GM19395 (cell line): ENCODE measurements around the gene NCL.
"Not testable (repeated sequence)": the region's sequence is repeated elsewhere in the genome, so short reads cannot be mapped to it uniquely, and the experiment has no call there.

Source experiments
- ATAC-seq: cut with Tn5 transposase; IDR thresholded peaks from one replicate; pipeline ENCODE4 v1.9.1; 2021; ENCODE audit warnings: mild to moderate bottlenecking, moderate library complexity; ENCODE audit not compliant: unreplicated experiment

The NCL gene

DNA sequence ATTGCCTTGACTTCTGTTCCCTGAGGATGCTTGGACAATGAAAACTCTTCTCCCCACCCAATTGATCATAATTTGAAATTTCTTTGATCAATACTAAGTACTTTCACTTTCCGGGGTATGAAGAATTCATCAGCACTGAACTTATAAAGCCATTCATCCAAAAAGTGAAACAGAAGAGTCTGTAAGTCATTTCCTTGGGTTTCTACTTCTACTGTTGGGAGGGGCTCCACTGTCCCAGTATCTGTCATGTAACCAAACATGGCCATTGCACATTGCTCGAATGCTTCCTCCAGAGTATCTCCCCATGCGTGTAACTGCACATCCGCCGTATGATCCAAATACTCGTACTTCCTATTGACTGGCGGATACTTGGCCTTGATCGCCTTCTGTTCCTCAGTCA is 30.3 kb downstream of the NCL start:
- ATAC-seq: no peak

DNA sequence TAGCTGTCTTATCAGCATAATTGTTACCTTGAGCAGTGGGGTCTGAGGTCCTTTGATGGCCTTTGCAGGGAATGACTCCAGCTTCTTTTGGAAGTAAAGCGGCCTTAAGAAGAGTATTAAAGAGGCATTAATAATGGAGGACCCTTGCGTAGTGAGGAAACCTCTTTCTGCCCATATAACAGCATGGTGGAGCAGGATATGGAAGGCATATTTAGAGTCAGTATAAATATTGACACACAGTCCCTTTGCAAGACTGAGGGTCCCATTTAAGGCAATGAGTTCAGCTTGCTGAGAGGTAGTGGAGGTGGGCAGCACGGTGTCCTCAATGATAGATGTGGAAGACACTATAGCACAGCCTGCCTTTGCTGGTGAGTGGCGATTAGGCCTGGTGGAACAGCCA is 32.7 kb downstream of the NCL start:
- no peak for ATAC-seq

DNA sequence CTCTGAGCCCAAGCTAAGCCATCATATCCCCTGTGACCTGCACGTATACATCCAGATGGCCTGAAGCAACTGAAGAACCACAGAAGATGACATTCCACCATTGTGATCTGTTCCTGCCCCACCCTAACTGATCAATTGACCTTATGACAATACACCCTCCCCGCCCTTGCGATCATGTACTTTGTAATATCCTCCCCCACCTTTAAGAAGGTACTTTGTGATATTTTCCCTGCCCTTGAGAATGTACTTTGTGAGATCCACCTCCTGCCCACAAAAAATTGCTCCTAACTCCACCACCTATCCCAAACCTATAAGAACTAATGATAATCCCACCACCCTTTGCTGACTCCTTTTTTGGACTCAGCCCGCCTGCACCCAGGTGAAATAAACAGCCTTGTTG is 33.8 kb downstream of the NCL start:
- not testable (repeated sequence) for ATAC-seq

DNA sequence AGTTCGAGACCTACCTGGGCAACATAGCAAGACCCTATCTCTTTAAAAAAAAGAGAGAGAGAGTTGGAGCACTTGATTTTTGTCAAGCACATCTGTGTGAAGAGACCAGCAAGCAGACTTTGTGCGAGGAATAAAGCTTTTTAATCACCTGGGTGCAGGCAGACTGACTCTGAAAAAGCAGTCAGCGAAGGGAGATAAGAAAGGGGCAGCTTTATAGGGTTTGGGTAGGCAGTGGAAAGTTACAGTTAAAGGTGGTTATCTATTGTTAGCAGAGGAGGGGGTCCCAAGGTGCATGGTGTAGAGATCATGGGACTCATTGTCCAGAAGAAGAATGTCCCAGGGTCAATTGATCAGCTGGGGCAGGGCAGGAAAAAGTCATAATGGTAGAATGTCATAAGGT is 34.4 kb downstream of the NCL start:
- no peak for ATAC-seq

DNA sequence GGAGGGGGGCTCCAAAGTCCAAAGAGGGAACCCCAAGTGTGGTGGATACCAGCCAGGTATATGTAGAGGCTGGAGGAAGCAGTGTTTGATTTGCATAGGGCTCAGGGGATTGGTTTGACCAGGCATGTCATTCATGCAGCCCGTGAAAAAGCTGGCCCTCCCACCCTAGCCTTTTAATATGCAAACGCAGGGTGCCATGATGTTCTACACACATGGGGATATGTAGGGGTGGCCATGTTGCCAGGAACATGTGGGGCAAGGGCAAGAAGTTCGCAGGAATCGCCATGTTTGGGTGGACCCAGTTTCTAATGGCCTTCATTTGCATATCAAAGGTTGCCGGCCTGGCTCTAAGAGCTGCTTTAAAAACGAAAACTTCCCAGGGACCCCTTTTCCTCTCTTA is 35.1 kb downstream of the NCL start:
- no peak for ATAC-seq

DNA sequence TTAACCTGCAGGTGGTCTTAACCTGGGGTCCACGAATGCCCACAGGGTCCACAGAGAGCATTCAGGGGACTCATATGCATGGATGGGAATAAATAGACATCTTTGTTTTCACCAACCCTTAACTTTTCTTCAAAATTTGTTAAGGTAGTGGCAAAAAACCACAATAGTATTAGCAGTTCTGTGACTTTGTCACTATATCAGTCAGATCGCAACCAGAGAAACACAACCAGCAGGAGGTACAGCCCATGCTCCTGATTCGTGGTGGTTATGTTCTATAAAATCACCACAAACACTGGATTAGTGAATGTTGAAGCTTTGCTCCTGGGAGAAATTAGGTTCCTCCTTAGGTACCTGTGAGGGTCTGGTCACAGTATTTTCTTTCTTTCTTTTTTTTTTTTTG is 37.2 kb downstream of the NCL start:
- ATAC-seq: no peak

DNA sequence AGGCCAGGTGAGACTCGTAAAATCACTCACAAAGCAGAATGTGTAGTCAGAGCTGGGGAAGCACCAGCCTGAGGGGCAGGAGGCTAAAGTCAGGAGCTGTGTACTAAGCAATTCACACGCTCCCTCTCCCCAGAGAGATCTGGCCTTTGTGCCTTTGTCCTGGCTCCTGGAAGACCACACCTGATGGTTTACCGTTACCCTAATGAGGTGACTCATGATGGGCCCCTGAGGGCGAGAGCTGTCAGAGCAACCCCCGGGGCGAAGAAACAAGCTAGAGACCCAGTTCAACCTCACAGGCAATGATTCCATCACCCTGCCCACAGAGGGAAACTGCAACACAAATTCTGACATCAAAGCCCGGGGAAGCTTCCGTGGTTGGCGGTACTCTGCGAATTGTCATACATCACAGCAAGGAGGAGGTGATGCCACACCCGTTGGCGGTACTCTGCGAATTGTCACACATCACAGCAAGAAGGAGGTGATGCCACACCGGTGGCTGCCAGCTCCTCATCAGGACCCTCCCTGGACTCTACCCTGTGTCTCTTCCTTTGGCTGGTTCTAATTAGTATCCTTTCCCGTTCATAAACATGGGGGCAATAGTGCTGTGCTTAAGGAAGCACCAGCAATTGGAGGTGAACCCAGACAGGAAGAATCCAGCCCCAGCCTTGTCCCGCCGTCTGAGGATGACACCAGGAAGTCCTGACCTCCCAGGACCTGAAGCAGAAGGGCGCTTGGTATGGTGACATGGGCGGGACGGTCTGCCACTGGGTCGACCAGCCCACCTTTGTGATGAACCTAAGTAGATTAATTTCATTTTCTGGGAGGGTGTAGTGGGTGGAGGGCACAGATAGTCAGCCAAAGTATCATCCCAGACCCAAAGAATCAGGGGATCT is 38.2 kb downstream of the NCL start:
- ATAC-seq: no peak

DNA sequence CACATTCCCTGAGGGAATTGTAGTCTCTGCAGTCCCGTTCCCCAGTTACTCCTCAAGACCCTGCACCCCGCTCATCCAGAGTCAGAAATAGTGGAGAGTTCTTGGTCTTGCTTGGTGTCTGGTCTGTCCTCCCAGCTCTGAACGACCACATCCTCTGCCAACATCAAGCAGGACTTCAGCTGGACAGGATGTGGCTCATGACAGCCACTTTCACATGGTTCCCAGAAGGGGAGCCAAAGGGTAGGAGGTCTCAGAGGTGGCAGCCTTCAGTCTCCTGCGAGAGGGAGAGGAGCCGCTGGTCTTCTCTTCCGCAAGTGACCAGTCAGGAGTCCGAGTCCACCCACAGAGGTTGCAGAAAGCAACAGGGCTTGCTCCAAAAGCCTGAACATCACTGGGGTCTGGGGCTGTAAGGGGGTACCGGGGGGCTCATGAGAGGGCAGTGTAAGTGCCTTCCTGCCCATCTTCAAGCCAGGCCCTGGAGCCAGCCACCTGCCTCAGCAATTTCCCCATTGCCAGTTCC is 38.9 kb downstream of the NCL start:
- no peak for ATAC-seq

DNA sequence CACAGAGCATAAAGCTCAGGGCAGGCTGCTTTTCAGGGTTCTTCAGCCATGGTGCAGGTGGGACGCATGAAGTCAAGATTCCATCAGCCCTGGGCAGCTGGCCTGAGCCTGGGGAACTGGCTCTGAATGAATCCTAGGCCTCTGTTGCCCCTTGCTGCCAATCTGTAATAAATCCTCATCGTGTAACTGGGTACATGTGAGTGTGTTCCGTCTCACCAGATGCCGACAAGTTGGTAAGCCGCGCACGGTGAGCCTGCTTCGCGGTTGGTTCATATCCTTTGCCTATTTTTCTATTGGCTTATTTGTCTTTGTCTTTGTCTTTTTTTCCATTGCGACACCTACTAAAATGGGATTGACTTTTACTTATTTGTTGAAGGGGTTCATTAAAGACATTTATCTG is 41.1 kb downstream of the NCL start:
- no peak for ATAC-seq

DNA sequence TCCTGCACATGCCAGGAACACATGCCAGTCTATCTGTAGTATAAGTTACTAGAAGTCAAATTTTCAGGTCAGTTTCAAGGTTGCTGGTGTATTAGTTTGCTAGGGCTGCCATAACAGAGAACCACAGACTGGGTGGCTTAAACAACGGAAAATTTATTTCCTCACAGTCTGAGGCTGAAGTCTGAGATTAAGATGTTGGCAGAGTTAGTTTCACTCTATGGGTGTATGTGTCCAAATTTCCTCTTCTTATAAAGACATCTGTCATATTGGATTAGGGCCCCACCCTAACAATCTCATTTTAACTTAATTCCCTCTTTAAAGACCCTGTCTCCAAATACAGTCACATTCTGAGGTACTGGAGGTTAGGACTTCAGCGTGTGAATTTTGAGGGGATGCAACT is 42.2 kb downstream of the NCL start:
- ATAC-seq: no peak

DNA sequence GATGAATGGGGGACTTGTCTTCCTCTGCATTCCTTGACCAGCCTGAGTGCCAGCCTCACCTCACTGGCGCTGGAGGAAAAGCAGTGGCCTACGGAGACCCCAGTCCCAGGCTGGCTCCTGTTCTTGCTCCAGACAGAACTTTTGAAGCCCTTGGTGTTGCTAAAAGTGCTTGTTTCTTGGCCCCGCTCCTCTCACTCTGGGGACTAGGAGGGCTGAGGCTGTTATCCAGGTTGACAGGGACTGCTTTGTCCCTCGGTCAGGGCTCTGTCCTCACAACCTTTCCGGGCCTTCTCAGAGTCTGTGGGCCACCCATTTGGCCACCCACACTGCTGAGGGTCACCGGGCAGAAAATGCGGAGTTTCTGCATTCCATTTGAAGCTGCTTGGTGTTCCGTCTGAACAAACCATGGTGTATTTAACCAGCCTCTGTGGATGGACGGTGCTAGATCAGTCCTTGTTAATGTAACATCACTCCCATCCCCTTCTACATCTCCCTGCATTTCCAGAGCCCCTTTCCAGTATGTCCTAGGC is 43.2 kb downstream of the NCL start:
- no peak for ATAC-seq

DNA sequence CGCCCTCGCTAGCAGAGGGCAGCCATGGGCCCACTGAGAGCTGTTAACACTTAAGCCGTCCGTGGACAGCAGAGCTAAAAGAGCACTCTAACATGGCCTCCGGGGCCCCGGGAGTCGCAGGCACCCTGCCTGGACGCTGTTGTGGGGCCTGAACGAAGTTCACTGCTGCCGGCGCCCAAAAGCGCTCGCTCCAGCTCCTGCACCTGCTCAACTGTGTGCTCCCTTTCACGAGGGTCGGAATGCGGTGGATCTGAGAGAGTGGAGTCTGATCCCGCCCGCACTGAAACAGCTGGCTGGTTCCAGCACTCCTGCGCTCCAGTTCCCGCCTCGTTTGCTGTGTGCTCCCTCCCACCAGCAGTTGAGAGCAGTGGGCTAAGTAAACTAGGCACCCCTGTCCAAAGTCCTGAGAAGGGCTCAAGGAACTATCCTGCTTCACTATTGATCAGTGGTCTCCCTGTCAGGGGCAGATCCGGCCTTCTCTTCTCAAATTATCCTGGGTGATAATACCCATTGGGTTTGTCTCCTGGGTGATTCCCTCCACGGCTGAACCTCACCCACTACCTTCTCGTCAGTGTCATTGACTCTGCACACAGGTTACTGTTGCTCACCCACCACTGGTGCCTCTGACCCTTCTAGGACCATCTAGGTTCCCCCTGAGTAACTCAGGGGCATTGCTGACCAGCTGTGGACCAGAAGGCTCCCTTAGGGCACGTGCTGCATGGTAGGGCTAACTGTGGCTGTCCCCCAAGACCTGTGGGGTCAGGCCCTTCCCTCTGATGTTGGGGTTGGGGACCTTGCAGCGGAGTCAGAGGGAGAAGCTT is 45.3 kb downstream of the NCL start:
- no peak for ATAC-seq

DNA sequence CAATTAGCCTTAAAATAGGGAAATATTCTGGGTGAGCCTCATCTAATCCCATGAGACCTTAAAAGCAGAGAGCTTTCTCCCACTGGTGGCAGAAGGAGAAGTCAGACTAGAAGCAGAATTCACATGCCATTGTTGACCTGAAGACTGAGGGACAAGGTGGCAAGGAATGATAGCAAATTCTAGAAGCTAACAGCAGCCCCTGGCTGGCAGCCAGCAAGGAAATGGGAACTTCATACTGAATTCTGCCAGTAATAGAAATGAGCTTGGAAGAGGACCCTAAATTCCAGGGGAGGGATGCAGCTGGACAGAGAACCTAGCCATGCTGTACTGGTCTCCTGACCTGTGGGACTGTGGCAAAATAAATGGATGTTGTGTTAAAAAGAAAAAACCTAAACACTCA is 49.3 kb downstream of the NCL start:
- ATAC-seq: no peak

DNA sequence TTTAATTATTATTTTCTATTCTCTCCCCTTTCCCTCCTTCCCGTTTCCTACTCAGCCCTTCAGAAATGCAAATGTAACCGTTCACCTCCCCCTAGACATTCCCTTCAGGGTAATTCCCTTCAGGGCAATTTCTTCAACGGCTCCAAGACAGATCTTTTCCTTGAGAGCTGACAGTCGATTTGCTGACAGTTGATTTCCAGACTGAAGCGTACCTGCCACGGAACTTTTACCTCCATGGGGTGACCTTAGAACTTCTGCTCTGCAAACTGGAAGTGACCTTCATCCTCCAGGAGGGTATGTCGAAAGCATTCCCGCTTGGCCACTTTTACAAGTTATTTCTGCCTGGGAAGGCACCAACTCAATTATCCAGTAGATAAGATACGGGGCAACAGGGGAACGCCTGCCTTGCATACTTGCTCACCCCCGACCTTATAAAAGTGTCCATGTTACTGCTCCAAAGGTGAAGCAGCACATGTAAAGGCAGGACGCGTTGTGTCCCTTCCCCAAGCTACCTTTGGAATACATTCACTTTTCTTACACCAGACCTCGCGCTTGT is 50.3 kb downstream of the NCL start:
- ATAC-seq: no peak

DNA sequence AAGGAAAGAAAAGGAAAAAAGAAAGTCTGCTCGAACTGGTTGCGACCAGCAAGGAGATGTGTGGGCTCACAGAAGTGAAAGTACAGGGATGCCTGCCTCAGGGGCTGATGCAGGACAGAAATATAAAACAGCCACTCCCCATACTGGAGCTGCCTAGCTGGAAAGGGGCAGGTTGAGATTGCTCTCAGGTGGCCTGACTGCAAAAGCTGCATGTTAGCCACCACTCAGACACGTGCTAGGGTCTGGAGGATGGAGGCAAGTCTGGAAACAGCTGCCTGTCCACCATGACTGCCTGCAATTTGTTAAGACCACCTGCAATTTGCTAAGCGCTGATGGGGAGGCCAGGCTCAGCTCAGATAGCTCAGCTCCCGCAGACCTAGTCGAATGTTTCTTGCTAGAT is 50.8 kb downstream of the NCL start:
- ATAC-seq: no peak

DNA sequence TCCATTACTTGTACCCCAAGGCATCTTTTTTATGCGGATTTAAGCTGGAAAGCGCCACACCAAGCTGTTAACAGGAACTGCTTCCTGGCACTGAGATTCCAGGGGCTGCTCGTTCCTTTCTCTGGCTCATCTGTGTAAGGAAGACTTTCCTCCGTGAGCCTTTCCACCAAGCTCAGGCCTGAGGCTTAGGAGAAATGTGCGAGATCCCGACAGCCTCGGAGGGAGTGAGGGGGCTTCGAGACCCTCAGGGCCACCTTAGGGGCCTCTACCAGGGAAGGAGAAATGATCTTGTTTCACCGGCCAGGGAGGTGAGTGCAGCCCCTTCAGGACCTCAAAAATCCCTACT is 51.7 kb downstream of the NCL start:
- peak; percentile 5 for ATAC-seq

DNA sequence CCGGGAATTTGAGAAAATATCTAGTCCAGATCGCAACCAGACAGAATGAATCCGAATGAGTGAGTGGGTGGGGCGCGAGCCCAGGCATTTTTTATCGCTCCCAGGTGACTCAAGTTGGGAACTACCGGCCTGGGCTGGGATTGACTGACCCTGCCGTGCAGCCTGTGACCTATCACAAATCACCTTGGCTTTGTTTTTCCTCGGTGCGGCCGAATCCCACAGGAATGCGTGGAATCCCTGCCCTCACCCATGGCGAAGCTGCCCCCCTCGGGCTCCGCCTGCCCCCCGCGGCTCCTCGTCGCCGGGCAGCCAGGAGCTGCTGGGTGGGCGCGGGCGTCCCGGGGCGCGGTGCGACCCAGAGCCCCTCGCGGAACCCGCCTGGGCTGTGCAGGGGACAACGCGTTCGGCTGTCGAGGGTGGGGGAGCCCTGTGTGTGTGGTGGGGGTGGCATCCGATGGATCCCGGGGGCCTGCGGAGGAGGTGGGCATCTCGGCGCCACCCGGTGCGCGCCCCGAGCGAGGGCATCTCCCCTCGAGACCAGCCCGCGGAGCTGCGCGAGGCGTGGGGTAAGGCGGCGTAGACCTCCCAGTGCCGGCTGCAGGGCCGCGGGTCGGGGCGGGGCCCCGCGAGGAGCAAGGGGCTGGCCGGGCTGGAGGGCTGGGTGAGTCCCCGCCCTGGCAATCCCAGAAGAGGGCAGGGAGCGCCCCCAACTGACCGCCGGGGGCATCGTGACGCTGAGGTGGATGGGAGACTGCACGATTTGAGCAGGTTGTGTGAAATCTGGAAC is 52.3 kb downstream of the NCL start:
- peak; percentile 95 for ATAC-seq

DNA sequence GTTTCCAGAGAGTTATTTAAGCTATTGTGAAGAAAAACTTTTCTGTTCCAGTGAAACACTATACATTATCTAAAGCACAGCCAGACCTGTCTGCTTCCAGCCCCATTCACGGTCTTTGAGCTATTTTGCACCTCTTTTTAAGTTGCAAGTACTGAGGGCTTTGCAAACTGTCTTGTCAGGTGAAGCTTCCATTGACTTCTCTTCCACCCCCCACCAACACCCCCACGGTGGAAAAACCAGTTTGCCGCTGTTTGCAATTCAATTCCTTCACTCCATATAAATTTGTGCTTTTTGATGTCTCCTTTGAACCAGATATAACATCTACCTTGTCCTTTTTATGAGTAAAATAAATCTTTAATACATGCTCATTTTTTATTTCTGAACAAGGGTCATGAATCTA is 53.0 kb downstream of the NCL start:
- ATAC-seq: no peak

DNA sequence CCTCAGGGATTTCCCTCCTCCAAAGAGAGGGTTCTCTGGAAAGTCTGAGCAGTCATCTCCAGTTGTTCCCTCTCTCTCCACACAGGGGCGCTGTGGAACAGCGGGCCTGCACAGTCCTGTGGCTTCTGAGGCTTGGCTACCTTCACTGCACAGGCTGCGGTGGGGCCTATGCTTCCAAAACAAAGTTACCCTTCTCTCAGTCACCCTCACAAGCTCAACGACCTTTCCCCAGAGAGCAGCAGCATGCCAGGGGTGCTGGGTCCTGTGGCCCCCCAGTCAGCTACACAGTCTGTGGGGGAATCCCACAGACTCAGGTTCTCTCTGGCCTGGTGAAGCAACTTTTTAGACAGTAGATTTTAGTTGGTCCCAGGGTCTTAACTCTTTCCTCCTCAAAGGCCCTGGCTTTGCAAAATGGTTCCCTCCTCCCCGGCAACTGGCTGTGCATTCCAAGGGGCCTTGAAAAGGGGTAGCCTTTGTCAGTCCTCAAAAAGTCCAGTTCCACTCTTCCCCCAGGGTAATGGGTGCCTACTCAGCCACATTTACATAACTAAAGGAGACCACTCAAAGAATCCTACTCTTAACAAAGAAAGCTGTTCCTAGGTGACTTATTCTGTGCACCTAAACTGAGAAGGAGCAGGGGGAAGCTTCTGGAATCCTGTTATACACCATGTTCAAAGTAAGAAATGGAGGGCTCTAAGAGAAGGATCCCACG is 53.8 kb downstream of the NCL start:
- no peak for ATAC-seq

DNA sequence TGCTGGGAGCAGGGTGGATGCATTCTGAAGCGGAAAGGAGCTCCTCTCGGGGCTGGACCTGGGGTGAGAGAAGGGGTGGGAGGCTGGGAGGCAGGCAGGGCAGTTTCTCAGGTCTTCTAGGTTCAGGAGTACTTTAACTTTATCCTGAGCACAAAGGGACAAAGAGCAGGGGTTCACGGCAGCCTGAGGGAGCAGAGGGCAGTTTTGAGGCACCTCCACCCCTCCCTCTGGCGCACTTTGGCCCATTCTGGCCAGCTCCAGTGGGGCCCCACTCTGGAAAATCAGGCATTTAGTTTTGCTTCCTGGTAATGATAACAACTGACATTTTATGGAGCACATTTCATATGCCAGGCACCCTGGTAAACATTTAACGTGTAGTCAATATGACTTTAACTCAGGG is 54.5 kb downstream of the NCL start:
- no peak for ATAC-seq
